SU-DHL-6 (cell line): ENCODE results near the gene GPHB5.
"Not testable (repeated sequence)": the region's sequence is repeated elsewhere in the genome, so short reads cannot be mapped to it uniquely, and the experiment has no call there.

Source experiments
- CTCF ChIP-seq: fragments of 200-600 bp; sonication (generic); IDR thresholded peaks from one replicate; pipeline ENCODE4 v1.5.1; 2017; ENCODE audit warnings: antibody characterized with exemption, mild to moderate bottlenecking, low read length, moderate library complexity; ENCODE audit not compliant: insufficient read depth, poor library complexity, severe bottlenecking
- EZH2phosphoT487 ChIP-seq: fragments of 200-600 bp; sonication (generic), shearing (Covaris generic); conservative IDR thresholded peaks from 2 replicates; pipeline ENCODE4 v1.6.1; 2018; ENCODE audit warnings: mild to moderate bottlenecking, antibody characterized with exemption, low read length, moderate library complexity, mixed read lengths

DNA sequence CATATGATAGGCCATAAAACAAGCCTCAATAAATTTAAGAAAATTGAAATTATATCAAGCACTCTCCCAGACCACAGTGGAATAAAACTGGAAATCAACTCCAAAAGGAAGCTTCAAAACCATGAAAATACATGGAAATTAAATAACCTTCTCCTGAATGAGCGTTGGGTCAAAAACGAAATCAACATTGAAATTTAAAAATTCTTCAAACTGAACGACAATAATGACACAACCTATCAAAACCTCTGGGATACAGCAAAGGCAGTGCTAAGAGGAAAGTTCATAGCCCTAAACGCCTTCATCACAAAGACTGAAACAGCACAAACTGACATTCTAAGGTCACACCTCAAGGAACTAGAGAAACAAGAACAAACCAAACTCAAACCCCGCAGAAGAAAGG is 14.3 kb downstream of the GPHB5 start:
- not testable (repeated sequence) for TF ChIP-seq CTCF, EZH2phosphoT487
